Measurements from ENCODE around the gene SPOCK1.

DNA sequence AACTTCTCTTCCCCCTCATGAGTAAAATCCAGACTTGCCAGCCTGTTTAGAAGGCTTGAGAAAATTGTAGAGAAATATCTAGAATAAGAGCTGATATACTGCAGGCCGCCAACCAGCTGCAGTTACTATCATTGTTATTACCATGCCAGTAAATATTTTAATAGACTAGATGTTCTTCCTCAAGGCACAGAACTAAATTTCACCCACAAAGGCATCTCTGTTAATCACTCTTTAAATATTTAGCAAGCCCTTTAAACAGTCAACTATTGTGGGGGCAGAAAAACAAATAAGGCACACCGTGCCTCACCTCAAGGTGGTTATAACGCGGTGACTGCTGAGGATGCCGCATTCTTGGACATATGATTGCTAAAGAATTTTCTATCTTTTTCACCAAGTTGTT lies 147.0 kb downstream of the SPOCK1 start:
- TF ChIP-seq, protein P1, sequence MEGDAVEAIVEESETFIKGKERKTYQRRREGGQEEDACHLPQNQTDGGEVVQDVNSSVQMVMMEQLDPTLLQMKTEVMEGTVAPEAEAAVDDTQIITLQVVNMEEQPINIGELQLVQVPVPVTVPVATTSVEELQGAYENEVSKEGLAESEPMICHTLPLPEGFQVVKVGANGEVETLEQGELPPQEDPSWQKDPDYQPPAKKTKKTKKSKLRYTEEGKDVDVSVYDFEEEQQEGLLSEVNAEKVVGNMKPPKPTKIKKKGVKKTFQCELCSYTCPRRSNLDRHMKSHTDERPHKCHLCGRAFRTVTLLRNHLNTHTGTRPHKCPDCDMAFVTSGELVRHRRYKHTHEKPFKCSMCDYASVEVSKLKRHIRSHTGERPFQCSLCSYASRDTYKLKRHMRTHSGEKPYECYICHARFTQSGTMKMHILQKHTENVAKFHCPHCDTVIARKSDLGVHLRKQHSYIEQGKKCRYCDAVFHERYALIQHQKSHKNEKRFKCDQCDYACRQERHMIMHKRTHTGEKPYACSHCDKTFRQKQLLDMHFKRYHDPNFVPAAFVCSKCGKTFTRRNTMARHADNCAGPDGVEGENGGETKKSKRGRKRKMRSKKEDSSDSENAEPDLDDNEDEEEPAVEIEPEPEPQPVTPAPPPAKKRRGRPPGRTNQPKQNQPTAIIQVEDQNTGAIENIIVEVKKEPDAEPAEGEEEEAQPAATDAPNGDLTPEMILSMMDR (conservative IDR thresholded peaks at IDR 0.05; ENCODE audit: low read depth, low read length): no peak
- TF ChIP-seq EZH2 (IDR thresholded peaks at IDR 0.05; ENCODE audit: borderline replicate concordance, low read depth, low read length, poor library complexity, severe bottlenecking): no peak

All from A673 (cell line).